Cardiac muscle cell (in vitro differentiated cells and primary cell): ENCODE results near the gene TRANK1. TPM values are rescaled to one million over a fixed set of nuclear protein-coding genes. Genes with fewer than 3 reads are reported as not detected.
A peak's percentile ranks its signal among the peaks of the same experiment; 100 is the strongest.
"Not testable (repeated sequence)": the region's sequence is repeated elsewhere in the genome, so short reads cannot be mapped to it uniquely, and the experiment has no call there.

Experiments used
- DNase-seq, 2 donors: peaks; one replicate each; pipeline versions ENCODE4 v3.0.0 to v3.0.0-alpha.2; 2010 to 2017; ENCODE audit warnings: low read depth in 1 of 2, low spot score in 1 of 2
- H3K27ac ChIP-seq: fragments of 200-600 bp; sonication (generic); 2 replicates; pipeline ENCODE4 v1.5.1; 2016
- H3K27me3 ChIP-seq: fragments of 200-600 bp; sonication (generic); 2 replicates; pipeline ENCODE4 v1.6.0; 2016; ENCODE audit warnings: control low read depth
- H3K36me3 ChIP-seq: fragments of 200-600 bp; sonication (generic); 2 replicates; pipeline ENCODE4 v1.5.1; 2016; ENCODE audit warnings: control low read depth
- H3K4me1 ChIP-seq: fragments of 200-600 bp; sonication (generic); 2 replicates; pipeline ENCODE4 v1.8.1; 2017; ENCODE audit warnings: low read depth, mild to moderate bottlenecking, mixed run types
- H3K4me3 ChIP-seq: fragments of 200-600 bp; sonication (generic); 2 replicates; pipeline ENCODE4 v1.5.1; 2016; ENCODE audit warnings: mild to moderate bottlenecking
- H3K9me3 ChIP-seq: fragments of 200-600 bp; sonication (generic); 2 replicates; pipeline ENCODE4 v1.5.1; 2017; ENCODE audit warnings: low read depth, mild to moderate bottlenecking, control low read depth
- polyA plus RNA-seq: library from polyadenylated mRNA; unstranded; fragments of >200 nt; fragmentation: Nextera tagmentation; extraction: Ambion mirVana; gene quantifications from 2 replicates; pipeline ENCODE4 v1.2.1, GENCODE V29; 2016
- total RNA-seq: library from RNA; depleted of rRNA; stranded (reverse); fragments of >200 nt; gene quantifications from 2 replicates; pipeline ENCODE4 v1.2.3, GENCODE V29; 2016
- TF ChIP-seq, protein P1 (sequence below): IDR thresholded peaks from 2 replicates; pipeline ENCODE4 v1.5.1; 2012; ENCODE audit warnings: low read depth, mild to moderate bottlenecking, low read length

The TRANK1 gene
- total and polyA plus RNA-seq, 2 experiments from 2014 or later = 1.9 to 8.2 TPM

DNA sequence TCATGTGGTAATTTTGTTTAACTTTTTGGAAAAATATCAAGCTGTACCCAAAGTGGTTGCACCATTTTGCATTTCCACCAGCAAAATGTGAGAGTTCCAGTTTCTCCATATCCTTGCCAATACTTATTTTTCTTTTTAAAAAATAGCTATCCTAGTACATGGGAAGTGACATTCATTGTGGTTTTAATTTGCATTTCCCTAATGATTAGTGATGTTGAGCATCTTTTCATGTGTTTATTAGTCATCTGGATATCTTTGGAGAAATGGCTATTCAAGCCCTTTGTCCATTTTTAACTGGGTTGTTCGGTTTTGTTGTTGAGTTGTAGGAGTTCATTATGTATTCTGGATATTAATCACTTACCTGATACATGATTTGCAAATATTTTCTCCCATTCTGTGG, 19.5 kb upstream of the TRANK1 start:
- DNase-seq = no peak
- H3K27me3 ChIP-seq = no peaks in the 10 kb centered on the region
- H3K36me3 ChIP-seq = no peaks in the 10 kb centered on the region
- no peak overlapping the region for H3K27ac ChIP-seq
- H3K9me3 ChIP-seq = no peaks in the 10 kb centered on the region
- TF ChIP-seq, protein P1, sequence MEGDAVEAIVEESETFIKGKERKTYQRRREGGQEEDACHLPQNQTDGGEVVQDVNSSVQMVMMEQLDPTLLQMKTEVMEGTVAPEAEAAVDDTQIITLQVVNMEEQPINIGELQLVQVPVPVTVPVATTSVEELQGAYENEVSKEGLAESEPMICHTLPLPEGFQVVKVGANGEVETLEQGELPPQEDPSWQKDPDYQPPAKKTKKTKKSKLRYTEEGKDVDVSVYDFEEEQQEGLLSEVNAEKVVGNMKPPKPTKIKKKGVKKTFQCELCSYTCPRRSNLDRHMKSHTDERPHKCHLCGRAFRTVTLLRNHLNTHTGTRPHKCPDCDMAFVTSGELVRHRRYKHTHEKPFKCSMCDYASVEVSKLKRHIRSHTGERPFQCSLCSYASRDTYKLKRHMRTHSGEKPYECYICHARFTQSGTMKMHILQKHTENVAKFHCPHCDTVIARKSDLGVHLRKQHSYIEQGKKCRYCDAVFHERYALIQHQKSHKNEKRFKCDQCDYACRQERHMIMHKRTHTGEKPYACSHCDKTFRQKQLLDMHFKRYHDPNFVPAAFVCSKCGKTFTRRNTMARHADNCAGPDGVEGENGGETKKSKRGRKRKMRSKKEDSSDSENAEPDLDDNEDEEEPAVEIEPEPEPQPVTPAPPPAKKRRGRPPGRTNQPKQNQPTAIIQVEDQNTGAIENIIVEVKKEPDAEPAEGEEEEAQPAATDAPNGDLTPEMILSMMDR = no peak
- H3K4me3 ChIP-seq = no peak overlapping the region
- peaks cover 9% of the 10 kb centered on the region for H3K4me1 ChIP-seq

DNA sequence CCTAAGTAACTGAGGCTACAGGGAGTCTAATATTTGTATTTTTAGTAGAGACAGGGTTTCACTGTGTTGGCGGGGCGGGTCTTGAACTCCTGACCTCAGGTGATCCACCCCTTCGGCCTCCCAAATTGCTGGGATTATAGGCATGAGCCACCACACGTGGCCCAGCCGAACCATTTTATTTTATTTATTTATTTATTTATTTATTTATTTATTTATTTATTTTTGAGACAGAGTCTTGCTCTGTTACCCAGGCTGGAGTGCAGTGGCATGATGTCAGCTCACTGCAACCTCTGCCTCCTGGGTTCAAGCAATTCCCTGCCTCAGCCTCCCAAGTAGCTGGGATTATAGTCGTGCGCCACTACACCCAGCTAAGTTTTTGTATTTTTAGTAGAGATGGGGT, 18.2 kb upstream of the TRANK1 start:
- DNase-seq, H3K27ac ChIP-seq, H3K36me3 ChIP-seq, H3K4me1 ChIP-seq, H3K9me3 ChIP-seq, H3K27me3 ChIP-seq, H3K4me3 ChIP-seq: not testable (repeated sequence)

DNA sequence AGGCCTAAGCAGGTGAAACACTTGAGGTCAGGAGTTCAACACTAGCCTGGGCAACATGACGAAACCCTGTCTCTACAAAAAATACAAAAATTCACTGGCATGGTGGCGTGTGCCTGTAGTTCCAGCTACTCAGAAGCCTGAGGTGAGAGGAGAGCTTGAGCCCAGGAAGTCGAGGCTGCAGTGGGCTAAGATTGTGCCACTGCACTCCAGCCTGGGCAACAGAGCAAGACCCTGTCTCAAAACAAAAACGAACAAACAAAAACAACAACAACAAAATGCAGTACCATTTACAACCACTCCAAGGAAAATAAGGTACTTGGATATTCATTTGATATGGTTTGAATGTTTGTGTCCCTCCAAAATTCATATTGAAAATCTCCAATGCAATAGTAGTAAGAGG, 15.6 kb upstream of the TRANK1 start:
- no peak for DNase-seq
- H3K4me1 ChIP-seq = peaks cover 15% of the 10 kb centered on the region
- H3K36me3 ChIP-seq = no peaks in the 10 kb centered on the region
- no peak overlapping the region for H3K27ac ChIP-seq
- no peaks in the 10 kb centered on the region for H3K9me3 ChIP-seq
- TF ChIP-seq, protein P1 = no peak
- no peaks in the 10 kb centered on the region for H3K27me3 ChIP-seq
- no peak overlapping the region for H3K4me3 ChIP-seq

DNA sequence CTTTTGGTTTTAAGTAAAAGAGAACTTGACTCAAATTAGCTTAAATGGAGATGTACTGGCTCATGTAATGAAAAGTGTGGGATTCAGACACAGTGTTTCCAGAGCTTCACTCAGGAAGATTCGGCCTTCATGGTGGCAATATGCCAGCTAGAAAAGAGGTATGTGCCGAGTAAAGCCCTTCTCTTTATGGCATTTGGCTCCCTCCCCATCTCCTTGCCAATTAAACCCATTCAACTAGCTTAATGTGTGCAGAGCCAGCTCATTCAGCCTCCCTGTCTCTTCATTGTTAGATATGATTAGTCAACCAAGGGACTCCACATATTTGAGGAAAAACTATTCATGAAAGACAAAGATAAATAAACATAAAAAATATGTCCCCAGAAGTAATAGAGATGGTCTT, 15.0 kb upstream of the TRANK1 start:
- H3K27ac ChIP-seq = no peak overlapping the region
- no peak overlapping the region for H3K4me3 ChIP-seq
- TF ChIP-seq, protein P1 = no peak
- no peaks in the 10 kb centered on the region for H3K9me3 ChIP-seq
- no peaks in the 10 kb centered on the region for H3K36me3 ChIP-seq
- peaks cover 15% of the 10 kb centered on the region for H3K4me1 ChIP-seq
- H3K27me3 ChIP-seq = no peaks in the 10 kb centered on the region
- no peak for DNase-seq

DNA sequence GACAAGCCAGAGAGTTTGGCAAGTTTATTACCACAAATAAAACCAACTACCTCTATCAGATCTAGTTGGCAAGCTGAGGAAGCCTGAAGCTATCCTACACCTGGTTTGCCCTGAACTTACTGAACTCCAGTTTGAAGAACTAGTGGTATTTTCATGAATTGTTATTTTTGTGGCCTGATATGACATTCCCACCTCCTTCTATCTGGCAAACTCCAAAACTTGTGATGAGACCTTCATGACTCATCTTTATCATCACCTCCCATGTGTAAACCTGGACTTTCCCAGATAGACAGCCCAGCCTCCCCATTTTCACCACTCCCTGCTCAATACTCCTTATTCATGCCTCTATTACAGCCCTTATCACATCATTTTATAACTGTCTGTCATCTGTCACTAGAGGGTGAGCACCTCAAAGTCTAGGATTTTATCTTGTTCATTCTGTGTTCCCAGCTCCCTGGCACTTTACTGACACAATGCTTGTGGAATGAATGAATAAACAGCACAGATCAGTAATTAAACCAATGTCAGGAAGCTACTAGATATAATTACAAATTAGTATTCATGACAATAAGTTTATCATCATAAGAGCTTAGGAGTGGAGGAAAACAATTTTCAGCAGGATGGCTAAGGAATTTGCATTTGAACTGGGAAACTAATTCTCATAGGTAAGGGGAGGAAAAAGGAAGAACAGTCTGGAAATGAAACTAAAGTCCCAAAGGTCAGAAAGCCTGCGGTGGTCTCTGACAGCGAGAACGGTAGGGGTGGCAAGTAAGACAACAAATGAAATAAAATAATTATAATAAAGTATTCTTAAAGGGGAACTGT, 13.2 kb upstream of the TRANK1 start:
- Histone ChIP-seq H3K27me3 (no peaks in the 10 kb centered on the region), H3K4me1 (peaks cover 22% of the 10 kb centered on the region), H3K36me3 (no peaks in the 10 kb centered on the region), H3K27ac (peak overlapping the region; percentile 25), H3K9me3 (no peaks in the 10 kb centered on the region), H3K4me3 (no peak overlapping the region)
- peak in 1 of 2 donors; percentile 29 for DNase-seq
- TF ChIP-seq, protein P1 = no peak

DNA sequence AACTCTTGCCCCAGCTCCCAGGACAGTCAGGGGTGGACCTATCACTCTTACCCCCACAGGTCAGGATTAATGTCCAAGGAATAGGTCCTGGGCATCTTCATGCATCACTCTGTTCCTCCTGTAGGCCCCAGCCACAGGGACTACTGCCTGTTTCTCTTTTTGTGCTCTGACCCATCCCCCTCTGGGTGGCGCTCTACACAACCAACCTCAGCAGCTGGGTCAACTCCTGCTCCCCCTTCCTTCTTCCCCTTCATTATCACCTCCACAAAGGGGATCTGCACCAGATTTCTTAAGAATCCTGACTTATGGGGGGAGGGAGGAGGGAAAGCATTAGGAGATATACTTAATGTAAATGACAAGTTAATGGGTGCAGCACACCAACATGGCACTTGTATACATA, 12.2 kb upstream of the TRANK1 start:
- H3K4me1 ChIP-seq = peaks cover 22% of the 10 kb centered on the region
- DNase-seq = no peak
- H3K9me3 ChIP-seq = no peaks in the 10 kb centered on the region
- H3K36me3 ChIP-seq = no peaks in the 10 kb centered on the region
- H3K27ac ChIP-seq = no peak overlapping the region
- TF ChIP-seq, protein P1 = peak; percentile 8
- no peak overlapping the region for H3K4me3 ChIP-seq
- H3K27me3 ChIP-seq = no peaks in the 10 kb centered on the region
